ENCODE data around the gene MPC1L.

The MPC1L gene

GRCh38 chrX:40652664-40653063, 29.4 kb downstream of the MPC1L start:
- Mint-ChIP-seq H3K27me3 (ENCODE audit: low read depth, poor library complexity) (no peaks in the 10 kb centered on the region), H3K9me3 (no peaks in the 10 kb centered on the region), H3K4me3 (no peak overlapping the region), H3K27ac (no peak overlapping the region), H3K4me1 (no peaks in the 10 kb centered on the region), H3K36me3 (ENCODE audit: low read depth) (no peaks in the 10 kb centered on the region)
- TF ChIP-seq CTCF (IDR thresholded peaks at IDR 0.05) = no peak
- no peak for DNase-seq

- no peak for TF ChIP-seq CTCF (IDR thresholded peaks at IDR 0.05)
- no peak overlapping the region for H3K4me3 Mint-ChIP-seq
- no peaks in the 10 kb centered on the region for H3K27me3 Mint-ChIP-seq (ENCODE audit: low read depth, poor library complexity)
- no peaks in the 10 kb centered on the region for H3K4me1 Mint-ChIP-seq
- H3K36me3 Mint-ChIP-seq (ENCODE audit: low read depth) = no peaks in the 10 kb centered on the region
- H3K9me3 Mint-ChIP-seq = no peaks in the 10 kb centered on the region
- H3K27ac Mint-ChIP-seq = no peak overlapping the region
- DNase-seq = no peak
These were observed 30.3 kb downstream of the MPC1L start for GRCh38 chrX:40653535-40653934.

DNA sequence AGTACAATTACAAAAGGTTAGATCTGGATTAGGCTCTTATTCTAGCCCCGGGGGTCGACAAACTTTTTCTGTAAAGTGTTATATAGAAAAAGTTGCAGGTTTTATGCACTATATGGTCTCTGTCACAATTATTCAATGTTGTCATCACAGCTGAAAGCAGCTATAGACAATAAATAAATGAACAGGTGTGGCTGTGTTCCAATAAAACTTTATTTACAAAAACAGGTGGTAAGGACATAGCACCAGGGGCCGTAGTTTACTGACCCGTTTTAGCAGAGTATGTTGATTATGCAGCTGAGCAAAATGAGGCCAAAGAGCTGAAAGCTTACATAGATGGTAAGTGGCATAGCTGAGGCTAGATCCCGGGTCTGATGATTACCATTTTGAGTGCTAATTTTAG, 37.2 kb downstream of the MPC1L start:
- Mint-ChIP-seq H3K27me3 (ENCODE audit: low read depth, poor library complexity) (no peaks in the 10 kb centered on the region), H3K4me1 (no peaks in the 10 kb centered on the region), H3K4me3 (no peak overlapping the region), H3K9me3 (no peaks in the 10 kb centered on the region), H3K36me3 (ENCODE audit: low read depth) (peaks cover 18% of the 10 kb centered on the region), H3K27ac (no peak overlapping the region)
- no peak for DNase-seq
- TF ChIP-seq CTCF (IDR thresholded peaks at IDR 0.05) = no peak

- Mint-ChIP-seq H3K4me3 (no peak overlapping the region), H3K27me3 (ENCODE audit: low read depth, poor library complexity) (no peaks in the 10 kb centered on the region), H3K36me3 (ENCODE audit: low read depth) (peaks cover 27% of the 10 kb centered on the region), H3K4me1 (no peaks in the 10 kb centered on the region), H3K27ac (no peak overlapping the region), H3K9me3 (no peaks in the 10 kb centered on the region)
- no peak for DNase-seq
- TF ChIP-seq CTCF (IDR thresholded peaks at IDR 0.05) = no peak
These were observed 38.3 kb downstream of the MPC1L start for GRCh38 chrX:40661489-40661888.

- Mint-ChIP-seq H3K36me3 (ENCODE audit: low read depth) (peaks cover 38% of the 10 kb centered on the region), H3K4me3 (no peak overlapping the region), H3K27me3 (ENCODE audit: low read depth, poor library complexity) (no peaks in the 10 kb centered on the region), H3K9me3 (peaks cover 7% of the 10 kb centered on the region), H3K4me1 (no peaks in the 10 kb centered on the region), H3K27ac (no peak overlapping the region)
- DNase-seq = no peak
- TF ChIP-seq CTCF (IDR thresholded peaks at IDR 0.05) = no peak
These were observed 40.0 kb downstream of the MPC1L start for GRCh38 chrX:40663078-40663740.

- Mint-ChIP-seq H3K36me3 (ENCODE audit: low read depth) (peaks cover 43% of the 10 kb centered on the region), H3K9me3 (peaks cover 7% of the 10 kb centered on the region), H3K4me3 (no peak overlapping the region), H3K27me3 (ENCODE audit: low read depth, poor library complexity) (no peaks in the 10 kb centered on the region), H3K4me1 (no peaks in the 10 kb centered on the region), H3K27ac (no peak overlapping the region)
- no peak for TF ChIP-seq CTCF (IDR thresholded peaks at IDR 0.05)
- peak; percentile 8 for DNase-seq
These were observed 40.8 kb downstream of the MPC1L start for GRCh38 chrX:40663880-40664630.
